C4-2B (cell line): ENCODE results near the gene LRIG1.

Experiments
- CTCF ChIP-seq: fragments of 450-650 bp; conservative IDR thresholded peaks from 2 replicates; pipeline ENCODE4 v1.5.1; 2017; ENCODE audit warnings: mild to moderate bottlenecking
- ZFX ChIP-seq: fragments of 450-650 bp; IDR thresholded peaks from 2 replicates; pipeline ENCODE4 v1.6.1; 2017

DNA sequence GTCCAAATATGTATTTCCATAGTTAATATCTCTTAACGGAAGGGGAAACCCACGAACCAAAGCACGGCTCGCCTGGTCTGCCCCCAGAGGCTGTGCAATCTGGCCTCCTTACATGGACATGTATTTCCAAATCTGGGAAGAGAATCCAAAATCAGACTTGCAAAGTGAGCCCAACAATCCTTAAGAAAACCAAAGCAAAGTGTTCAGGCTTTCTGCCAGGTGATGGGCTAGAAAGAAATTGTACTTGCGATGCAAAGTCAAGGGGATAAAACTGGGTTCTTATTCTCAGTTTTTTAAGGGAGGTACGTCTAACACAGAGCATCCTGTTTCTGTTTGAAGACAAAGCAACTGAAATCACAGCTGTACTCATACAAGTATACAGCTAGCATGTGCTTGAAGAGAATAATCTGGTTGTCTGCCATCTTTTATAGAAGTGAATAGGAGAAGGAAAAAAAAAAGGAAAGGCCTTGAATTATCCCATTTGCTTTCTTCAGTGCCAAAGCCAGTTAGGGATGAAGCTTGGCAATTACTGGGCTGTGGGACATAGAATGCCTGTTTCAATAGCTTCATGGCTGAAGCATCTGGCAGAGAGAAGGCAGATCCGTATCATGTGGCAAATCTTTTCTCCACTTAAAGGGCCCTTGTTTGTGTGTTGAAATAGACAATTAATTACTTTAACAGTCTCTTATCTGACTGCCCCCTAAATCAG is 48.4 kb downstream of the LRIG1 start:
- no peak for TF ChIP-seq CTCF
- TF ChIP-seq ZFX = no peak
